NCI-H1417 (cell line): ENCODE measurements around the gene TGM3.

Experiments used
- DNase-seq, 3 experiments: peaks; one replicate each; lab custom pipeline; 2025; lab: John Stamatoyannopoulos, UW

TGM3 gene

GRCh38 chr20:2338411-2339066 is 42.7 kb downstream of the TGM3 start:
- DNase-seq = no peak

DNA sequence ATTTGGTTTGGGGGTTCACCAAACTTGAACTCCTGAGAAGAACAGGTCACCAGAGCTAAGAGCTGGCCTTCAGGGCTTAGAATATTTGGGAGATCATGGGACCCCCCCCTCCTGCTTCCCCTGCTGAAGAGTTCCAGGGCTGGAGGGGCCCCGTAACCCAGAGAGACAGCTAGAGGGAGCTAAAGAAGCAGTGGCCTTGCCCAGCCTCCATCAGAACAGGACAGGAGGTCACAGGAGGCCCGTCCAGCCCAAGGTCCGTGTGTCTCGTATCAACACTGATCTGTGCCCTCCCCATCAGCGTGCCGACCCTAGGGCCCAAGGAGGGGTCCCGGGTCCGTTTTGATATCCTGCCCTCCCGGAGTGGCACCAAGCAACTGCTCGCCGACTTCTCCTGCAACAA is 44.3 kb downstream of the TGM3 start:
- DNase-seq = no peak

DNA sequence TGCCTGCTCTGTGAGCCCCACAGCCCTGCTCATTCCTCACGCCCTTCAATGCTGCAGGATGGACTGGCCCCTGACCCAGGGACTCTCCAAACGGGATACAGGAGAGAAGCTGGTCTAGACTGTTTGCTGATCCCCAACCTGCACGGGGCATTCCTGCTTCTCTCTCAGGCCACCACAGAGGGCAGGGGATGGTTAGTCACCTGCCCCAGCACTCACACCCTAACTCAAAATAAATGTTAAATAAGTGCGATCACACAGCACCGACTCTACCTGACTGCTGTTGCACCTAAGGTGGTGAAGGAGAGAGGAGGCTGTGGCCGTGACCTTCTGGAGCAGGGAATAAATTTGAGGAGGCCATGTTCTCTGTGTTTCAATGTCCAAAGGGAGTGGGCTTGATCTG is 45.0 kb downstream of the TGM3 start:
- DNase-seq = no peak

GRCh38 chr20:2341336-2341735 is 45.5 kb downstream of the TGM3 start:
- DNase-seq = peak in 1 of 3 experiments; percentile 11

GRCh38 chr20:2342243-2342642 is 46.4 kb downstream of the TGM3 start:
- no peak for DNase-seq

DNA sequence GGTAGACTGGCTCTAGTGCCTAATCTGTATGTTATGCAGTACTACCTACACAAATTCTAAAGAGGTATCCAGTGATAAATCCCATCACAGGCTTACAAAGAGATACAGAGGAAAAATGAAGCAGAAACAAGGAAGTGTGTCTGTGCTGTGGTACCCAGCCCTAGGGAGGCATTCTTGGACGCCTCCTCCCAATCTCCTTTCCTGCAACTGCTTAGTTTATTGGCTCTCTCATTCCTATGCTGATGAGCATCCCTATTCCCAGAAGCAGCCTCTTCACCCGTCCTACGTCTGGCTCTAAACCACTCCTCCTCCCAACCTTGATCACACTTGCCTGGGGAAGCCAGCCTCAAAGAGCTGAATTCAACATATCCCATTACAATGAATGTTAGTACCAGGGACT is 50.4 kb downstream of the TGM3 start:
- no peak for DNase-seq

DNA sequence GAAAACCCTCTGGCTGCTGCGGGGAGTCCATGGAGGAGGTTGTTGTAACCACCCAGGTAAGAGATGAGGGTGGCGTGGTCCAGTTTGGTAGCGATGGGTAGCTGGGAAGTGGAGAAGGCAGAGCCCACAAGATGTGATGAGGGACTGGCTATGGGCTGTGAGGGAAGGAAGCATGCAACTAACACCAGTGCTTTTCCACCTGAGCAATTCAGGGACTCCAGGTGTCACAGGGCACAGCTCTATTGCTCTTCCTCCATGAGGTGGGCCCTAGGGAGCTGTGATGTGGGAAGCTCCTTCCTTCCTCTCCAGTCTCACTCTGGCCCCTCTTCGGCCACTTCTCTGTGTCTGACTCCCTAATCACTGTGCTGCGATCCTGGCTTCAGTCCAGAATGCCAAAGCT is 52.5 kb downstream of the TGM3 start:
- DNase-seq = no peak

- DNase-seq = no peak
Observed at GRCh38 chr20:2349801-2350200, 54.0 kb downstream of the TGM3 start.

- no peak for DNase-seq
Observed at GRCh38 chr20:2350606-2351005, 54.8 kb downstream of the TGM3 start.

GRCh38 chr20:2353231-2353630 is 57.4 kb downstream of the TGM3 start:
- DNase-seq = no peak

GRCh38 chr20:2357114-2357513 is 61.3 kb downstream of the TGM3 start:
- DNase-seq = no peak

GRCh38 chr20:2358006-2358405 is 62.2 kb downstream of the TGM3 start:
- DNase-seq = no peak

DNA sequence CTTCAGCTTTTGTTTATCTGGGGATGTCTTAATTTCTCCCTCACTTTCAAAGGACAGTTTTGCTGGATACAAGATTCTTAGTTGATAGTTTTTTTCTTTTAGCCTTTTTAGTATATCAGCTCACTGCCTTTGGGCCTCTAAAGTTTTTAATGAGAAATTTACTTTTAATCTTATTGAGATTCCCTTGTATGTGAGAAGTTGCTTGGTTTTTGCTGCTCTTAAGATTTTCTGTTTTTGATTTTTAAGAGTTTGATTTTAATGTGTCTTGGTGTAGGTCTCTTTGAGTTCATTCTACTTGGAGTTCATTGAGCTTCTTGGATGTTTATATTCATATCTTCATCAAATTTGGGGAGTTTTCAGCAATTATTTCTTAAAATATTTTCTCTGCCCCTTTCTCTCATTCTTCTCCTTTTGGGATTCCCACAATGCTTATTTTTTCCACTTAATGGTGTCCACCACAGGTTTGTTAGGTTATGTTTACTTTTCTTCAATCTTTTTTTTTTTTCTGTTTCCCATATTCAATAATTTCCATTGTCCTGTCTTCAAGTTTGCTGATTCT is 65.3 kb downstream of the TGM3 start:
- no peak for DNase-seq

- DNase-seq = no peak
Observed at GRCh38 chr20:2363187-2363586, 67.4 kb downstream of the TGM3 start.

GRCh38 chr20:2363587-2363986 is 67.8 kb downstream of the TGM3 start:
- DNase-seq = no peak

DNA sequence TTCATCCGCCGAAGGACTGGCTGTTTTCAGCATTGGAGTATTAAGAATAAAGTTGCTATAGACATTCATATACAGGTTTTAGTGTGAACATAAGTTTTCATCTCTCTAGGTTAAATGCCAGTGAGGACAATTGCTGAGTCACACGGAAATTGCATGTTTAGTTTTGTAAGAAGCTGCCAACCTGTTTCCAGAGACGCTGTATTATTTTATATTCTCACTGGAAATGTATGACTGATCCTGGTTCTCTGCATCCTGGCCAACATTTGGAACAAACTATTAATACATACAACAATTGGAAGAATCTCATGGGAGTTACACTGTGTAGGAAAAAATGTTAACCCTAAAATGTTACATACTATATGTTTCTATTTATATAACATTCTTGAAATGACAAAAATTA is 68.2 kb downstream of the TGM3 start:
- DNase-seq = no peak

GRCh38 chr20:2365091-2365490 is 69.3 kb downstream of the TGM3 start:
- no peak for DNase-seq

GRCh38 chr20:2365666-2366065 is 69.9 kb downstream of the TGM3 start:
- no peak for DNase-seq

- DNase-seq = no peak
Observed at GRCh38 chr20:2368621-2369020, 72.8 kb downstream of the TGM3 start.

- no peak for DNase-seq
Observed at GRCh38 chr20:2373098-2373497, 77.3 kb downstream of the TGM3 start.

GRCh38 chr20:2374346-2375125 is 78.7 kb downstream of the TGM3 start:
- DNase-seq = no peak

GRCh38 chr20:2378893-2379292 is 83.1 kb downstream of the TGM3 start:
- no peak for DNase-seq

GRCh38 chr20:2379511-2380229 is 83.9 kb downstream of the TGM3 start:
- DNase-seq = peak in 2 of 3 experiments; percentile 18 to 59
